Astrocyte (in vitro differentiated cells and primary cell): Measurements from ENCODE around the gene FYN. TPM values are rescaled to one million over a fixed set of nuclear protein-coding genes. Genes with fewer than 3 reads are reported as not detected.

Source experiments
- DNase-seq: peaks from one replicate; pipeline ENCODE4 v3.0.0-alpha.2; 2010; ENCODE audit warnings: low read depth
- FAIRE-seq: peaks from 2 replicates; lab custom pipeline; 2011; peaks lifted over from hg19 to GRCh38; lab: Jason Lieb, UNC
- H2AFZ ChIP-seq: 2 replicates; pipeline ENCODE4 v1.6.0; 2012; ENCODE audit warnings: low read depth, low read length, inconsistent platforms
- H3K27ac ChIP-seq: 2 replicates; pipeline ENCODE4 v1.5.1; 2011; ENCODE audit warnings: low read depth, low read length, inconsistent platforms
- H3K27me3 ChIP-seq: 2 replicates; pipeline ENCODE4 v1.6.0; 2011; ENCODE audit warnings: low read length, inconsistent platforms; ENCODE audit not compliant: insufficient read depth
- H3K36me3 ChIP-seq: 2 replicates; pipeline ENCODE4 v1.5.1; 2011; ENCODE audit warnings: low read length, inconsistent platforms; ENCODE audit not compliant: insufficient read depth
- H3K4me1 ChIP-seq: 2 replicates; pipeline ENCODE4 v1.5.1; 2011; ENCODE audit warnings: low read length, inconsistent platforms; ENCODE audit not compliant: insufficient read depth
- H3K4me2 ChIP-seq: 2 replicates; pipeline ENCODE4 v1.6.0; 2012; ENCODE audit warnings: low read length, inconsistent platforms
- H3K4me3 ChIP-seq: 2 replicates; pipeline ENCODE4 v1.5.1; 2011; ENCODE audit warnings: low read depth, mild to moderate bottlenecking, low read length, inconsistent platforms; ENCODE audit not compliant: insufficient read depth
- H3K79me2 ChIP-seq: 2 replicates; pipeline ENCODE4 v1.6.0; 2012; ENCODE audit warnings: mild to moderate bottlenecking, low read length, inconsistent platforms; ENCODE audit not compliant: insufficient read depth
- H3K9ac ChIP-seq: 2 replicates; pipeline ENCODE4 v1.6.0; 2012; ENCODE audit warnings: mild to moderate bottlenecking, low read length, inconsistent platforms
- H3K9me3 ChIP-seq: 2 replicates; pipeline ENCODE4 v1.5.1; 2012; ENCODE audit warnings: low read depth, mild to moderate bottlenecking, low read length, inconsistent platforms; ENCODE audit not compliant: insufficient read depth
- H4K20me1 ChIP-seq: 2 replicates; pipeline ENCODE4 v1.6.0; 2012; ENCODE audit warnings: low read length, inconsistent platforms; ENCODE audit not compliant: insufficient read depth
- H3K27ac Mint-ChIP-seq: one replicate; pipeline ENCODE4 v1.8.0; 2021; ENCODE audit warnings: mild to moderate bottlenecking, mixed read lengths; ENCODE audit not compliant: unreplicated experiment
- H3K27me3 Mint-ChIP-seq: one replicate; pipeline ENCODE4 v1.8.0; 2021; ENCODE audit warnings: low read depth, mixed read lengths; ENCODE audit not compliant: unreplicated experiment
- H3K36me3 Mint-ChIP-seq: one replicate; pipeline ENCODE4 v1.8.0; 2021; ENCODE audit warnings: low read depth, mixed read lengths; ENCODE audit not compliant: unreplicated experiment
- H3K4me1 Mint-ChIP-seq: one replicate; pipeline ENCODE4 v1.8.0; 2021; ENCODE audit warnings: low read depth, mixed read lengths; ENCODE audit not compliant: unreplicated experiment
- H3K4me3 Mint-ChIP-seq: one replicate; pipeline ENCODE4 v1.8.0; 2021; ENCODE audit warnings: mild to moderate bottlenecking, moderate library complexity, mixed read lengths; ENCODE audit not compliant: unreplicated experiment
- H3K9me3 Mint-ChIP-seq: one replicate; pipeline ENCODE4 v1.8.0; 2021; ENCODE audit warnings: mild to moderate bottlenecking, mixed read lengths; ENCODE audit not compliant: unreplicated experiment
- CTCF ChIP-seq: IDR thresholded peaks from 2 replicates; pipeline ENCODE4 v1.5.1; 2011; ENCODE audit warnings: low read depth, mild to moderate bottlenecking, inconsistent platforms, low read length, moderate library complexity; ENCODE audit not compliant: insufficient read depth
- EZH2 ChIP-seq: IDR thresholded peaks from 2 replicates; pipeline ENCODE4 v1.6.1; 2012; ENCODE audit warnings: mild to moderate bottlenecking, low read length, inconsistent platforms; ENCODE audit not compliant: insufficient read depth
- total RNA-seq: library from RNA; stranded (reverse); gene quantifications from 2 replicates; pipeline ENCODE4 v1.2.1, GENCODE V29; 2021

Gene FYN
- total RNA-seq, 1 donor from 2014 or later: 167 TPM

GRCh38 chr6:111709615-111710398, 163.4 kb downstream of the FYN start:
- DNase-seq (peak; percentile 52), FAIRE-seq (peak; percentile 83)
- Histone ChIP-seq H3K79me2 (no peaks in the 10 kb centered on the region), H3K4me1 (peaks cover 21% of the 10 kb centered on the region), H3K36me3 (peaks cover 9% of the 10 kb centered on the region), H3K4me2 (peak overlapping the region; percentile 37), H3K27me3 (no peaks in the 10 kb centered on the region), H3K9ac (peak overlapping the region; percentile 12), H3K4me3 (no peak overlapping the region), H3K27ac (peak overlapping the region; percentile 15), H4K20me1 (no peaks in the 10 kb centered on the region), H2AFZ (no peak overlapping the region), H3K9me3 (no peaks in the 10 kb centered on the region)
- Mint-ChIP-seq H3K27ac (no peak overlapping the region), H3K36me3 (peaks cover 10% of the 10 kb centered on the region), H3K4me3 (no peak overlapping the region), H3K9me3 (no peaks in the 10 kb centered on the region), H3K4me1 (peaks cover 24% of the 10 kb centered on the region), H3K27me3 (no peaks in the 10 kb centered on the region)
- TF ChIP-seq EZH2 (no peak), CTCF (peak; percentile 70)

GRCh38 chr6:111709201-111709600, 164.1 kb downstream of the FYN start:
- Histone ChIP-seq H3K4me2 (no peak overlapping the region), H3K4me1 (peaks cover 21% of the 10 kb centered on the region), H3K27ac (no peak overlapping the region), H2AFZ (no peak overlapping the region), H4K20me1 (no peaks in the 10 kb centered on the region), H3K9me3 (no peaks in the 10 kb centered on the region), H3K27me3 (no peaks in the 10 kb centered on the region), H3K9ac (no peak overlapping the region), H3K36me3 (peaks cover 9% of the 10 kb centered on the region), H3K4me3 (no peak overlapping the region), H3K79me2 (no peaks in the 10 kb centered on the region)
- Mint-ChIP-seq H3K27me3 (no peaks in the 10 kb centered on the region), H3K9me3 (no peaks in the 10 kb centered on the region), H3K36me3 (peaks cover 8% of the 10 kb centered on the region), H3K4me1 (peaks cover 24% of the 10 kb centered on the region), H3K4me3 (no peak overlapping the region), H3K27ac (no peak overlapping the region)
- no peak for DNase-seq
- FAIRE-seq: no peak
- TF ChIP-seq CTCF (no peak), EZH2 (no peak)

- Histone ChIP-seq H3K9me3 (no peaks in the 10 kb centered on the region), H3K79me2 (no peaks in the 10 kb centered on the region), H3K4me1 (peaks cover 20% of the 10 kb centered on the region), H3K36me3 (peaks cover 10% of the 10 kb centered on the region), H3K4me3 (no peak overlapping the region), H4K20me1 (no peaks in the 10 kb centered on the region), H3K4me2 (no peak overlapping the region), H2AFZ (no peak overlapping the region), H3K9ac (no peak overlapping the region), H3K27me3 (no peaks in the 10 kb centered on the region), H3K27ac (no peak overlapping the region)
- Mint-ChIP-seq H3K9me3 (no peaks in the 10 kb centered on the region), H3K4me1 (peaks cover 20% of the 10 kb centered on the region), H3K27me3 (no peaks in the 10 kb centered on the region), H3K27ac (no peak overlapping the region), H3K4me3 (no peak overlapping the region), H3K36me3 (peaks cover 13% of the 10 kb centered on the region)
- FAIRE-seq (no peak), DNase-seq (no peak)
- TF ChIP-seq EZH2: no peak
- TF ChIP-seq CTCF: no peak
Observed at GRCh38 chr6:111707773-111708172, 165.5 kb downstream of the FYN start.
